Measurements from ENCODE around the gene ADARB1. TPM values are rescaled to one million over a fixed set of nuclear protein-coding genes. Genes with fewer than 3 reads are reported as not detected.

Gene ADARB1
- total and polyA plus RNA-seq, 2 of the 4 experiments (the other 2 are of a cell fraction), result 39.8 to 47.3 TPM

DNA sequence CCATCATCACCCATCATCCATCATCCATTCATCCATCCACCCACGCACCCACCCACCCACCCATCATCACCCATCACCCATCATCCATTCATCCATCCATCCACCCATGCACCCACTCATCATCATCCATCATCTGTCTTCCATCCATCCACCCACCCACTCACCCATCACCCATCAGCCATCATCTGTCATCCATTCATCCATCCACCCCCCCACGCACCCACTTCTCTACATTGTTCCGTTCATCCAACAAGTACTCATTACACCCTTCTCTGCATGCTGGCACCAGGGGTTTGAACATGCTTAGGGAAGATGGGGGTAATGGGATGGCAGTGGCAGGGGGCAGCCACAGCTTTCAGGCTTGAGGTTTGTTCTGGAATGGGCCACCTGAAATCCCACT, 82.1 kb downstream of the ADARB1 start:
- Histone ChIP-seq H2BK15ac (ENCODE audit: low read depth, low read length) (no peak overlapping the region), H3K4me1 (ENCODE audit: control insufficient read depth, insufficient read depth, low read length) (peaks cover 16% of the 10 kb centered on the region), H3K9me3 (ENCODE audit: control insufficient read depth, insufficient read depth, low read length) (no peaks in the 10 kb centered on the region), H3K4me3 (ENCODE audit: insufficient read depth, low read depth, low read length) (no peak overlapping the region), H3K9me1 (ENCODE audit: insufficient read depth, low read length) (peaks cover 21% of the 10 kb centered on the region), H2AFZ (replicated peaks; ENCODE audit: low read length, poor library complexity) (no peak overlapping the region), H3K14ac (replicated peaks; ENCODE audit: low read depth, low read length) (no peak overlapping the region), H2AK5ac (ENCODE audit: low read depth, low read length) (no peak overlapping the region), H3K79me1 (ENCODE audit: low read depth in 1 of 2, low read length in 2 of 2) (peaks cover 59 to 86% of the 10 kb centered on the region in 2 experiments), H4K8ac (ENCODE audit: low read depth in 2 of 2, low read length in 2 of 2) (no peak overlapping the region), H2BK120ac (ENCODE audit: low read depth, low read length) (no peak overlapping the region), H4K20me1 (ENCODE audit: insufficient read depth, low read length) (peaks cover 87% of the 10 kb centered on the region), H3K4ac (ENCODE audit: low read depth, low read length) (no peak overlapping the region), H3K27me3 (ENCODE audit: control insufficient read depth, insufficient read depth, low read length) (no peaks in the 10 kb centered on the region), H3K4me2 (ENCODE audit: low read depth, low read length) (no peak overlapping the region), H4K5ac (ENCODE audit: low read depth, low read length) (no peak overlapping the region), H2BK20ac (ENCODE audit: low read depth, low read length) (no peak overlapping the region), H3K9ac (ENCODE audit: low read depth, low read length) (no peak overlapping the region), H4K91ac (ENCODE audit: insufficient read depth, low read depth, low read length) (no peak overlapping the region), H2BK5ac (ENCODE audit: low read depth, low read length, poor library complexity, severe bottlenecking) (no peak overlapping the region), H2AK9ac (replicated peaks; ENCODE audit: low read depth, low read length, poor library complexity) (no peak overlapping the region), H3K23ac (ENCODE audit: low read depth, low read length) (no peak overlapping the region), H3K27ac (ENCODE audit: insufficient read depth, low read length) (no peak overlapping the region), H3K56ac (ENCODE audit: extremely low read depth, insufficient read depth, low read length) (no peak overlapping the region), H3K36me3 (ENCODE audit: control insufficient read depth, insufficient read depth, low read length) (peaks cover 48% of the 10 kb centered on the region), H3K18ac (ENCODE audit: low read depth, low read length) (no peak overlapping the region)
- 100% methylated on average over 2 of the region's 3 CpGs; no CpG with 5 or more reads in 1 of the 2 experiments for WGBS, 2 experiments (ENCODE audit: extremely low coverage in 2 of 2, insufficient read length in 1 of 2)
- ATAC-seq (ENCODE audit: low read depth), result no peak
- ChIA-PET CTCF (no interaction called here), POLR2A (ENCODE audit: unreplicated experiment) (no interaction called here)
- BruUV-seq (replicated peaks), result no TSS peak
- DNase-seq, result no peak
- intact Hi-C loops (cut with micrococcal nuclease) (no loop called here), dilution Hi-C loops (cut with HindIII; ENCODE audit: low sequenced_read_pairs, unreplicated experiment) (no loop called here), in situ Hi-C loops (cut with MboI; ENCODE audit: low sequenced_read_pairs) (no loop called here)
- TF ChIP-seq MAZ (IDR thresholded peaks at IDR 0.05; ENCODE audit: borderline replicate concordance, low read depth, low read length) (no peak), BHLHE40 (IDR thresholded peaks at IDR 0.05; ENCODE audit: low read depth, low read length) (no peak), RFX5 (IDR thresholded peaks at IDR 0.05; ENCODE audit: low read depth, low read length) (no peak), FOS (IDR thresholded peaks at IDR 0.05; ENCODE audit: low read depth, low read length) (no peak), SMC3 (IDR thresholded peaks at IDR 0.05; ENCODE audit: low read depth, low read length) (no peak), MAFK (IDR thresholded peaks at IDR 0.05; ENCODE audit: low read depth, low read length) (no peak), POLR2A (IDR thresholded peaks at IDR 0.05; ENCODE audit: low read depth, low read length) (no peak), RAD21 (IDR thresholded peaks at IDR 0.05; ENCODE audit: low read length) (no peak), RCOR1 (IDR thresholded peaks at IDR 0.05; ENCODE audit: insufficient replicate concordance, low read length) (no peak), NFE2L2 (IDR thresholded peaks at IDR 0.05; ENCODE audit: low read depth, low read length) (no peak), CHD1 (IDR thresholded peaks at IDR 0.05; ENCODE audit: low read depth, low read length) (no peak), CEBPB (IDR thresholded peaks at IDR 0.05; ENCODE audit: low read depth, low read length) (no peak), MXI1 (IDR thresholded peaks at IDR 0.05; ENCODE audit: borderline replicate concordance, low read depth, low read length) (no peak)
- TF ChIP-seq, protein P1, sequence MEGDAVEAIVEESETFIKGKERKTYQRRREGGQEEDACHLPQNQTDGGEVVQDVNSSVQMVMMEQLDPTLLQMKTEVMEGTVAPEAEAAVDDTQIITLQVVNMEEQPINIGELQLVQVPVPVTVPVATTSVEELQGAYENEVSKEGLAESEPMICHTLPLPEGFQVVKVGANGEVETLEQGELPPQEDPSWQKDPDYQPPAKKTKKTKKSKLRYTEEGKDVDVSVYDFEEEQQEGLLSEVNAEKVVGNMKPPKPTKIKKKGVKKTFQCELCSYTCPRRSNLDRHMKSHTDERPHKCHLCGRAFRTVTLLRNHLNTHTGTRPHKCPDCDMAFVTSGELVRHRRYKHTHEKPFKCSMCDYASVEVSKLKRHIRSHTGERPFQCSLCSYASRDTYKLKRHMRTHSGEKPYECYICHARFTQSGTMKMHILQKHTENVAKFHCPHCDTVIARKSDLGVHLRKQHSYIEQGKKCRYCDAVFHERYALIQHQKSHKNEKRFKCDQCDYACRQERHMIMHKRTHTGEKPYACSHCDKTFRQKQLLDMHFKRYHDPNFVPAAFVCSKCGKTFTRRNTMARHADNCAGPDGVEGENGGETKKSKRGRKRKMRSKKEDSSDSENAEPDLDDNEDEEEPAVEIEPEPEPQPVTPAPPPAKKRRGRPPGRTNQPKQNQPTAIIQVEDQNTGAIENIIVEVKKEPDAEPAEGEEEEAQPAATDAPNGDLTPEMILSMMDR (conservative IDR thresholded peaks at IDR 0.05; ENCODE audit: low read depth, low read length), result no peak
- TF ChIP-seq, protein P2, sequence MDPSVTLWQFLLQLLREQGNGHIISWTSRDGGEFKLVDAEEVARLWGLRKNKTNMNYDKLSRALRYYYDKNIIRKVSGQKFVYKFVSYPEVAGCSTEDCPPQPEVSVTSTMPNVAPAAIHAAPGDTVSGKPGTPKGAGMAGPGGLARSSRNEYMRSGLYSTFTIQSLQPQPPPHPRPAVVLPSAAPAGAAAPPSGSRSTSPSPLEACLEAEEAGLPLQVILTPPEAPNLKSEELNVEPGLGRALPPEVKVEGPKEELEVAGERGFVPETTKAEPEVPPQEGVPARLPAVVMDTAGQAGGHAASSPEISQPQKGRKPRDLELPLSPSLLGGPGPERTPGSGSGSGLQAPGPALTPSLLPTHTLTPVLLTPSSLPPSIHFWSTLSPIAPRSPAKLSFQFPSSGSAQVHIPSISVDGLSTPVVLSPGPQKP (IDR thresholded peaks at IDR 0.05; ENCODE audit: borderline replicate concordance, low read depth, low read length), result no peak
- TF ChIP-seq, protein P3, sequence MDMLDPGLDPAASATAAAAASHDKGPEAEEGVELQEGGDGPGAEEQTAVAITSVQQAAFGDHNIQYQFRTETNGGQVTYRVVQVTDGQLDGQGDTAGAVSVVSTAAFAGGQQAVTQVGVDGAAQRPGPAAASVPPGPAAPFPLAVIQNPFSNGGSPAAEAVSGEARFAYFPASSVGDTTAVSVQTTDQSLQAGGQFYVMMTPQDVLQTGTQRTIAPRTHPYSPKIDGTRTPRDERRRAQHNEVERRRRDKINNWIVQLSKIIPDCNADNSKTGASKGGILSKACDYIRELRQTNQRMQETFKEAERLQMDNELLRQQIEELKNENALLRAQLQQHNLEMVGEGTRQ (IDR thresholded peaks at IDR 0.05; ENCODE audit: low read depth, low read length), result no peak

All from IMR-90 (cell line).